ENCODE results near the gene ZFP37.
"Not testable (repeated sequence)": the region's sequence is repeated elsewhere in the genome, so short reads cannot be mapped to it uniquely, and the experiment has no call there.

Gene ZFP37

DNA sequence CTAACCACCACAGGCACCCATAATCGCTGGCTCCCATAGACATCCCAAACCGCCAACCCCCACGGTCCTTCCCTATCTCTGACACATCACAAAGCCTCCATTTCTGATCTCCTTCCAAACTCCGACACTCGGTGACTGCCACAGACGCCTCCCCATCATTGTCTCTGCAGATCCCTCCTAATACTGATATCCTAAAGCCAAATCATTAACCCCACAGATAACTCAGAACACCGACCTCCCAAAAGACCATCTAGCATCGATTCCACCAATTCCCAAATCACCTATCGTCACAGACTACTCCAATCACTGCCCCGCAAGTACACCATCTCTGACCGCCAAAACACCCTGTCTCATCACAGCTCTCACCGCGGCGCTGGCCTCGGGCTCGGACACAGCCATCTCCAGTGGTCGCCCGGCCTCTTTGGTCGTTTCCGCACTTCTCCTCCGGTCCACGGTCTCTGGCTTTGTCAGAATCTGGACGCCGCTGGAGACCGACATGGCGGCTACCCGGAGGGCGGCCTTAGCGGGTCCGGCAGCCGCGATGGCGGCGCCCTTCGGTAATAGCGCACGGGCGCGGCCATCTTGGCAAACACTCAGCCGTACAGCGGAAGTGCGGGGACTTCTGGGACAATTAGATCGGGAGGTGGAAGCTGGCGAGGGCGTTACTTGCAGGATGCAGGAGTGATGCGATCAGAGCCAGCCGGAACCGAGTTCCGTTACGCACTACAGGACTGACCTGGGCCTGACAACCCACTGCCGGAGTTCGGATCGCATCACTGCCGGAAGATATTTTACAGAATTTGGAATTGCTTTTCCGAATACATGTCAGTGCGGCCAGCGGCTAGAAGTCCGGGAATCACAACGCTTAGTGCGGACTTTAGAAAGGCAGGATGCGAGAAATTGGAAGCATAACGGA is at the start of gene ZFP37:
TSS of gene ZFP37 (minus strand) at position 534 of the 916 bp plus-strand sequence. CDS start at position 498, 36 bp downstream.
- DNase-seq (ENCODE audit: low read depth): peak; percentile 59

DNA sequence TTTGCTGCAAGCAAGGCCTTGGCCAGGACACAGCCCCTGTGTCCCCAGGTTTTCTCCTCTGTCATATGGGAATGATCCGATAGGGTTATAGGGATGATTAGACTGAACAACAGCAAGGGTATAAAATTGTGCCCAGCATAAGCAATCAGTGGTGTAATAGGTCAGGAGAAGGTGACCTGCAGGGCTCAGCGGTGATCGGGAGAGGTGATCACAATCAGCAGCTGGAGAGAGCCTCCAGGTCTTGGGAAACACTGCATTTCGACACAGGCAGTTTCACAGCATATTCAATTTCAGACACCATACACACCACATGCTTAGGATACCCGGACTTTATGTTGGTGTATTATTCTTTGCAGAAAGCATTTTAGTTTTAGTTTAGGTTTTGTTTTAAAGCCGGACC is 48.8 kb upstream of the ZFP37 start:
- DNase-seq (ENCODE audit: low read depth): not testable (repeated sequence)

DNA sequence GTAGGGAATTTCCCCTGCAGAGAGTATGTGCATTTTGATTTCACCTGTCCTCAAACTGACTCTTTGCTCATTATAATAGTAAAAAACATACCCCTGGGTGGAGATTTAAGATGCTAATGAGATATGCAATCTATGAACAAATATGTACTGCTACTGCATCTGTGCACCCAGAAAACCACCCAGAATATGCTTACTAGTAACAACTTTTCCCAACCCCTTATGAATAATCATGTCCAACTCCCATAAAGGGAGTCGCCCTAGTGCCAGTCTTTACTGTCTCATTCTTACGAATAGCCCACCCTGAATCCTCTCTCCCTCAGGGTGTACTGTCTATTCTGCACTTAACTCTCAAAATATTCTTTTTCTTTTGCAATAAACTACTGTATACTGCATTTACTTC is 39.0 kb upstream of the ZFP37 start:
- no peak for DNase-seq (ENCODE audit: low read depth)

GRCh38 chr9:113089924-113090323 is 33.4 kb upstream of the ZFP37 start:
- not testable (repeated sequence) for DNase-seq (ENCODE audit: low read depth)

DNA sequence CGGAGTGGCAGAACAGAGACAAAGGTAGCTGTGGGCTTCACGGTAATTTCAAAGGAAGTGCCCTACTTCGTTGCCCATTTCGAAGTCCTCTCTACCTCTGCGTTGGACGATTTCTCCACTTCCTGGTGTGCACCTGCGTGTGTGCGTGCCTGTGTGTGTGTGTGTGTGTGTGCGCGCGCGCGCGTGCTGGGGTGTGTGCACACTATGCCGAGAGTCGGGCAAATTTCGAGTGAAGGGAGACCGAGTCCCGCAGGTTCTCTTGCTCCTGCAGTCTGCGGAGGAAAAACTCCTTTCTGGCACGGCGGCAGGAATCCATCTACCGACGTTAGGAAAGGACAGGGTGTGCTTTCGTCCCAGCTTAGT is 32.6 kb upstream of the ZFP37 start:
- not testable (repeated sequence) for DNase-seq (ENCODE audit: low read depth)

GRCh38 chr9:113088456-113089142 is 32.1 kb upstream of the ZFP37 start:
- not testable (repeated sequence) for DNase-seq (ENCODE audit: low read depth)

DNA sequence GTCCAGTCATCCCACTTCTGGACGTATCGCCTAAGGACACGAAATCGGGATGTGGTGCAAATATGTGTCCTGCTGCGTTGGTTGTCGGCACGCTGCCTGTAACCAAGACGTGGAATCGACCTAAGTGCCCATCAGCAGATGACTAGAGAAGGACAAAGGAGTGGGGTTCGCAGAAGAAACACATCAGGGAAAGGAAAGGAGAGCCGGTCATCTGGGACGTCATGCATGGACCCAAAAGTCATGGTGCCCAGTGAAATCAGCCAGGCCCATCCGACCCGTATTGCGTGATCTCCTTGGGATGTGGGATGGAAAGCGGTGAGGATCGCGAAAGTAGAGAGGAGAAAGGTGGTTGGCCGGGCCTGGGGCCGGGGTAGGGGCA is 6.4 kb upstream of the ZFP37 start:
- not testable (repeated sequence) for DNase-seq (ENCODE audit: low read depth)

- DNase-seq (ENCODE audit: low read depth): not testable (repeated sequence)
These were observed 5.9 kb upstream of the ZFP37 start for GRCh38 chr9:113062256-113062931.

- DNase-seq (ENCODE audit: low read depth): not testable (repeated sequence)
These were observed 4.7 kb upstream of the ZFP37 start for GRCh38 chr9:113061072-113061850.

DNA sequence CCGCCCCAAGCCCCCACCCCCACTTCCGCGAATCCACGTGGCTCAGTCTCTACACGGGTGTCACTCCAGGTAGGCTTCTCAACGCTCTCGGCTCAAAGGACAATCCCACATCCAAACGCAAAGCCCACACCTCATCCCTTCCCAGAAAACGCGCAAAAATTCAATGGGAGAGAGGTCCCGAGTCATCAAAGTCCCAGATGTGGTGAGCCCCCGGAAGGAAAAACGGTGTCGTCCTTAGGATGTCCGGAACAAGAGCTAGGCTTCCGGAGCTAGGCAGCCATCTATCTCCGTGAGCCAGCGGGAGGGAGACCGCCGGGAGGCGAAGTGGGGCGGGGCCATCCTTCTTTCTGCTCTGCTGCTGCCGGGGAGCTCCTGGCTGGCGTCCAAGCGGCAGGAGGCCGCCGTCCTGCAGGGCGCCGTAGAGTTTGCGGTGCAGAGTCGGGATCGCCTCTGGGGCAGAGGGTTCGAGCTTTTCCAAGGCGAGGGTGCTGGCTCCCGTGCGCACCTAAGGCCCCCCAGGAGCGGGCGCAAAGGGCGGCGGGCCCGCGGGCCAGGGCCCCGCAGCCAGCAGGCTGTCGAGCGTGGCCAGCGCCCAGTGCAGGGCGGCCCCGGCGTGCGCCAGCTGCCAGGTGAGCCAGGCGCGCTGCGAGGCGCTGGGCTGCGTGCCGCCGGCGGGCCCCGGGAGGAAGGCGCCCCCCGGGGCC is 3.2 kb upstream of the ZFP37 start:
- not testable (repeated sequence) for DNase-seq (ENCODE audit: low read depth)

DNA sequence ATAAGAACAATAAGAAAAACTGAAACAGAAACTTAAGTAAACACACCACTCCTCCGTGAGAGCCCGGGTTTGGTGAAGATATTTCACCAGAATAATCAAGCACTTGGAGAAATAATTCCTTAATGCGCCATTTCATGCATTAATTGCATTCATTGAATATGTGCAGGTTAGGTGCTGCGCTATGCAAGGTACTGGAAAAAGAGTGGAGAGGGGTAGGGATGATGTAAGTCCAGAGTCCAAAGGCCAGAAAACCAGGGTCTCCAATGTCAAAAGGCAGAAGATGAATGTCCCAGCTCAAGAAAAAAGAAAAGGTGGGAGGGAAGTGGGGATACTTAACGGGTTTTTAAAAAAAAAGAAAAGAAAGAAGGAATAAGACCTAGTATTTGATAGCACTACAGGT is 669 bp upstream of the ZFP37 start:
- no peak for DNase-seq (ENCODE audit: low read depth)

DNA sequence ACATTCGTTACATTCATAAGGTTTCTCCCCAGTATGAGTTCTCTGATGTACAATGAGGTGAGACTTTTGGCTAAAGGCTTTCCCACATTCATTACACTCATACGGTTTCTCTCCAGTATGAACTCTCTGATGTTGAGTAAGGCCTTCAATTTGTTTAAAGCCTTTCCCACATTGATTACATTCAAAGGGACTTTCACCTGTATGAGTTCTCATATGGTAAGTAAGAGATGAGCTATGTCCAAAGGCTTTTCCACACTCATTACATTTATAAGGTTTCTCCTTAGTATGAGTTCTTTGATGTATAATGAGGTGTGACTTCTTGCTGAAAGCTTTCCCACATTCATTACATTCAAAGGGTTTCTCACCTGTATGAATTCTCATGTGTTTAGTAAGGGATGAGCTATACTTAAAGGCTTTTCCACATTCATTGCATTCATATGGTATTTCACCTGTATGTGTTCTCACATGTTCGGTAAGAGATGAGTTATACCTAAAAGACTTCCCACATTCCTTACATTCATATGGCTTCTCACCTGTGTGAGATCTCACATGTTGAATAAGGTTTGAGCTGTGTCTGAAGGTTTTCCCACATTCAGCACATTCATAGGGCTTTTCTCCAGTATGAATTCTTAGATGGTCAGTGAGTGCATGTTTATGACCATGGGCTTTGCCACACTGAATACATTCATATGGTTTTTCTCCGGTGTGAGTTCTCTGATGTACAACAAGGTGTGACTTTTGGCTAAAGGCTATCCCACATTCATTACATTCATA is 13.5 kb downstream of the ZFP37 start:
- DNase-seq (ENCODE audit: low read depth): no peak

- DNase-seq (ENCODE audit: low read depth): no peak
These were observed 30.3 kb downstream of the ZFP37 start for GRCh38 chr9:113026200-113026599.

DNA sequence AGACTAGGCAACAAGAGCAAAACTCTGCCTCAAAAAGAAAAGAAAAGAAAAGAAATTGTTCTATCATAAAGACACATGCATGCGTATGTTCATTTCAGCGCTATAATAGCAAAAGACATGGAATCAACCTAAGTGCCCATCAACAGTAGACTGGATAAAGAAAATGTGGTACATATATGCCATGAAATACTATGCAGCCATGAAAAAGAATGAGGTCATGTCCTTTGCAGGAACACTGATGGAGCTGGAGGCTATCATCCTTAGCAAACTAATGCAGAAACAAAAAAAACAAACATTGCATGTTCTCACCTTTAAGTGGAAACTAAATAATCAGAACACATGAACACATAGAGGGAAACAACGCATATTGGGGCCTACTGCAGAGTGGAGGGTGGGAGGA is 38.3 kb downstream of the ZFP37 start:
- no peak for DNase-seq (ENCODE audit: low read depth)

- DNase-seq (ENCODE audit: low read depth): no peak
These were observed 44.0 kb downstream of the ZFP37 start for GRCh38 chr9:113012492-113012891.

GRCh38 chr9:113011911-113012381 is 44.6 kb downstream of the ZFP37 start, which contains the start of gene ZNF883:
Gene ZNF883, minus strand, starts transcription at chr9:113012192.
- peak; percentile 6 for DNase-seq (ENCODE audit: low read depth)

GRCh38 chr9:113005777-113006176 is 50.7 kb downstream of the ZFP37 start:
- DNase-seq (ENCODE audit: low read depth): no peak

DNA sequence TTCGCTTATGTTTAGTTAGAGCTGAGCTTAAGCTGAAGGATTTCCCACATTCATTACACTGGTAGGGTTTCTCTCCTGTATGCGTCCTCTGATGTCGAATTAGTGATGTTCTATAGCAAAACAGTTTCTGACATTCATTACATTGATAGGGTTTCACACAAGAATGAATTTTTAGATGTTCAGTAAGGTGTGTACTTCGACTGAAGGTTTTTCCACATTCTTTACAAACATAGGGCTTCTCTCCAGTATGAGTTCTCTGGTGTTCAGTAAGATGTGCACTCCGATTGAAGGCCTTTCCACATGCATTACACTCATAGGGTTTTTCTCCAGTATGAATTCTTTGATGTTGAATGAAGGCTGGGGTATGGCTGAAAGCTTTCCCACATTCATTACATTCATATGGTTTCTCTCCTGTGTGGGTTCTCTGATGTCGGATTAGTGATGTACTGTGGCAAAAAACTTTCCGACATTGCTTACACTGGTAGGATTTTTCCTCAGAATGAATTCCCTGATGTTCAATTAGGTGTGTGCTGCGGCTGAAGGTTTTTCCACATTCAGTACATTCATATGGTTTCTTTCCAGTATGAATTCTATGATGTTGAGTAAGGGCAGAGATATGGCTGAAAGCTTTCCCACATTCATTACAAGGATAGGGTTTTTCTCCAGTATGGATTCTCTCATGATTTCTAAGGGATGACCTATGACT is 59.1 kb downstream of the ZFP37 start:
- no peak for DNase-seq (ENCODE audit: low read depth)

Measured in stimulated activated CD8-positive, alpha-beta memory T cell treated with anti-CD3 and anti-CD28 coated beads, Interleukin-12 subunit alpha, Interleukin-12 subunit beta, amount 100 ng/mL, for 1 hour (primary cell).